Measurements from ENCODE around the gene KRTAP17-1. TPM values are rescaled to one million over a fixed set of nuclear protein-coding genes. Genes with fewer than 3 reads are reported as not detected.
"Not testable (repeated sequence)": the region's sequence is repeated elsewhere in the genome, so short reads cannot be mapped to it uniquely, and the experiment has no call there.

The KRTAP17-1 gene
- total RNA-seq, 4 donors from 2014 or later = not detected

DNA sequence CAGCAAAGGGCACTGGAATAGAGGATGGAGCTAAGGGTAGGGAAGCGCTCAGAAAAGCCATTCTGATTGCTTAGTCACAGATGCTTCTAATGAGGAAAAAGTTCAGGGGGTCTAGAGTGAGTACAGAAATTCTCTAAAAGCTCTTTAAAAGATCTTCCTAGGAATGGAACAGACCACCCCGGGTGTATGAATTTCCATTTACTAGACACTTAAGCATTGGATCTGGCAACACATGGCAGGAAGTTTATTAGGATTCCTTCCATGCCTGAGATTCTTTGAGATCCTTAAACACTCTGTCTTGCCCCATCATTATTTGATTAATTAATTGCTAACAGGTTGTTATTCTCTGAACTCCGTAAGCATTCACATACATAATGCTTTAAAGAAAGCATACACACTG is 31.5 kb downstream of the KRTAP17-1 start:
- H3K4me1 ChIP-seq = no peaks in the 10 kb centered on the region
- TF ChIP-seq EP300 (IDR thresholded peaks at IDR 0.05) (no peak), POLR2A (IDR thresholded peaks at IDR 0.05) (no peak)
- H3K4me3 ChIP-seq = no peak overlapping the region
- no peak for DNase-seq (ENCODE audit: low spot score in 2 of 2)
- H3K9me3 ChIP-seq = no peaks in the 10 kb centered on the region
- 37 to 43% methylated on average over 3 of the region's 3 CpGs for WGBS, 2 donors
- H3K36me3 ChIP-seq = no peaks in the 10 kb centered on the region
- no peaks in the 10 kb centered on the region for H3K27me3 ChIP-seq
- H3K27ac ChIP-seq = no peak overlapping the region

DNA sequence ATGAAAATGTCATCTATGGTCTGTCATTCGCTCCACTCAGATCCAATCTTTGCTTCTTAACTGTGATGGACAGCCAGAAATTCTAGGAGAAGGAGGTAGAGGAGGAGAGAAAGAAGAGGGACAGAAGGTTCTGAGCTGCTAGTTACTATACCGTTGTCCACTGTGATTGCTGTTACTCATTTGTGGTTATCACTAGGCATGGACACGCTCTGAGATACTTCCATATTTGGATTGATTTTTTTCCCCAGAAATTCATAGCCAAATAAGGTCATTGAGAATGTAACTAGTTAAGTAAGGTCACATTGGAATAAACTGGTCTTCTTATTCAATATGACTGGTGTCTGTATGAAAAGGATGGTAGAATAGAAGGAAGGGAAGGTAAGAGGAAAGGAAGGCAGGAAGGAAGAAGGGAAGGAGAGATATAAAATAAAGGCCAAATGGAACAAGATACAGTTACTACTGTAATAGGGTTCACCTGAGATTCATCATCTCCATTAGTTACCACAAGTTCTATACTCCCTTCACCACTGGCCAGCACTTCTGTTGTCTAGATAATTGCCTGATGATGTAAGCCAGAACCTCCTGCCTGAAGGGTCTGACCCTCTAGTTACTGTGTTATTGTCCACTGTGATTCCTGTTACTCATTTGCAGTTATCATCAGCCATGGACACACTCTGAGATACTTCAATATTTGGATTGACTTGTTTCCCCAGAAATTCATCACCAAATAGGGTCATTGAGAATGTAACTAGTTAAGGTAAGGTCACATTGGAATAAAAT is 37.1 kb downstream of the KRTAP17-1 start:
- H3K9me3 ChIP-seq = no peaks in the 10 kb centered on the region
- WGBS, 2 donors = 87 to 91% methylated on average over 3 of the region's 3 CpGs
- H3K4me1 ChIP-seq = no peaks in the 10 kb centered on the region
- H3K36me3 ChIP-seq = no peaks in the 10 kb centered on the region
- DNase-seq (ENCODE audit: low spot score in 2 of 2) = no peak
- no peaks in the 10 kb centered on the region for H3K27me3 ChIP-seq
- no peak overlapping the region for H3K4me3 ChIP-seq
- no peak overlapping the region for H3K27ac ChIP-seq
- TF ChIP-seq, protein P1, sequence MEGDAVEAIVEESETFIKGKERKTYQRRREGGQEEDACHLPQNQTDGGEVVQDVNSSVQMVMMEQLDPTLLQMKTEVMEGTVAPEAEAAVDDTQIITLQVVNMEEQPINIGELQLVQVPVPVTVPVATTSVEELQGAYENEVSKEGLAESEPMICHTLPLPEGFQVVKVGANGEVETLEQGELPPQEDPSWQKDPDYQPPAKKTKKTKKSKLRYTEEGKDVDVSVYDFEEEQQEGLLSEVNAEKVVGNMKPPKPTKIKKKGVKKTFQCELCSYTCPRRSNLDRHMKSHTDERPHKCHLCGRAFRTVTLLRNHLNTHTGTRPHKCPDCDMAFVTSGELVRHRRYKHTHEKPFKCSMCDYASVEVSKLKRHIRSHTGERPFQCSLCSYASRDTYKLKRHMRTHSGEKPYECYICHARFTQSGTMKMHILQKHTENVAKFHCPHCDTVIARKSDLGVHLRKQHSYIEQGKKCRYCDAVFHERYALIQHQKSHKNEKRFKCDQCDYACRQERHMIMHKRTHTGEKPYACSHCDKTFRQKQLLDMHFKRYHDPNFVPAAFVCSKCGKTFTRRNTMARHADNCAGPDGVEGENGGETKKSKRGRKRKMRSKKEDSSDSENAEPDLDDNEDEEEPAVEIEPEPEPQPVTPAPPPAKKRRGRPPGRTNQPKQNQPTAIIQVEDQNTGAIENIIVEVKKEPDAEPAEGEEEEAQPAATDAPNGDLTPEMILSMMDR (IDR thresholded peaks at IDR 0.05) = no peak

DNA sequence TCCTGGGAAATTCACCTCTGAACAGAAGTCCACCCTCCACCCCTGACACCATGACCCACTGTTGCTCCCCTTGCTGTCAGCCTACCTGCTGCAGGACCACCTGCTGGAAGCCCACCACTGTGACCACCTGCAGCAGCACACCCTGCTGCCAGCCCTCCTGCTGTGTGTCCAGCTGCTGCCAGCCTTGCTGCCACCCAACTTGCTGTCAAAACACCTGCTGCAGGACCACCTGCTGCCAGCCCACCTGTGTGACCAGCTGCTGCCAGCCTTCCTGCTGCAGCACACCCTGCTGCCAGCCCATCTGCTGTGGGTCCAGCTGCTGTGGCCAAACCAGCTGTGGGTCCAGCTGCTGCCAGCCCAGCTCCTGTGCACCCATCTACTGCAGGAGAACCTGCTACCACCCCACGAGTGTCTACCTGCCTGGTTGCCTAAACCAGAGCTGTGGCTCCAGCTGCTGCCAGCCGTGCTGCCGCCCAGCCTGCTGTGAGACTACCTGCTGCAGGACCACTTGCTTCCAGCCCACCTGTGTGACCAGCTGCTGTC is 39.8 kb downstream of the KRTAP17-1 start, which contains the start of gene KRTAP9-7:
Gene KRTAP9-7 (plus strand): TSS at position 51 of the 543 bp plus-strand sequence. CDS start 0 bp downstream, at position 51.
- 72 to 85% methylated on average over 3 of the region's 3 CpGs for WGBS, 2 donors

DNA sequence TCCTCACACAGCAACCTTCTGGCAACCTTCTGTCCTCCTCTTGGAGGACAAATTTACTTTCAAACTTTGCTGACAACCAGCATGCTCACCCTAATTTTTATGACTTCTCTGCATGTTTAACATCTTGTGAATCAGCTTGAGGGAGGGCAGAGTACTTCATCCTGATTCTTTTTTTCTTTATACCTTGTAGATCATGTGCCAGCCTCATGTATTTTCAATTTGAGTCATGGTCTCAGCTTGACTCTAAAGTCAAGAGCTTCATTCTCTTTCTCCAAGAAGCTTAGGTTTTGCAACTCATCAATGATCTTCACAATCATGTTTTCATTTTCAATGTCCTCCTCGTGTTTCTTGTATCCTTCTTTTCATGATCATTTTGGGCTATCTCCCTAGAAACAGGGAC is 43.7 kb downstream of the KRTAP17-1 start:
- no peaks in the 10 kb centered on the region for H3K36me3 ChIP-seq
- no peaks in the 10 kb centered on the region for H3K27me3 ChIP-seq
- H3K9me3 ChIP-seq = no peaks in the 10 kb centered on the region
- TF ChIP-seq, protein P1 (IDR thresholded peaks at IDR 0.05) = no peak
- TF ChIP-seq EP300 (IDR thresholded peaks at IDR 0.05) = no peak
- TF ChIP-seq POLR2A (IDR thresholded peaks at IDR 0.05) = no peak
- H3K4me1 ChIP-seq = no peaks in the 10 kb centered on the region
- DNase-seq (ENCODE audit: low spot score in 2 of 2) = no peak
- no peak overlapping the region for H3K27ac ChIP-seq
- no peak overlapping the region for H3K4me3 ChIP-seq
- 53% methylated on average over 1 of the region's 1 CpG; no CpG with 5 or more reads in 1 of the 2 donors for WGBS, 2 donors

More for the DNA sequence above, 39.8 kb downstream of the KRTAP17-1 start, which contains the start of gene KRTAP9-7:
- H3K36me3 ChIP-seq; H3K27me3 ChIP-seq; H3K4me3 ChIP-seq; H3K9me3 ChIP-seq; H3K27ac ChIP-seq; H3K4me1 ChIP-seq; DNase-seq (ENCODE audit: low spot score in 2 of 2): not testable (repeated sequence)

DNA sequence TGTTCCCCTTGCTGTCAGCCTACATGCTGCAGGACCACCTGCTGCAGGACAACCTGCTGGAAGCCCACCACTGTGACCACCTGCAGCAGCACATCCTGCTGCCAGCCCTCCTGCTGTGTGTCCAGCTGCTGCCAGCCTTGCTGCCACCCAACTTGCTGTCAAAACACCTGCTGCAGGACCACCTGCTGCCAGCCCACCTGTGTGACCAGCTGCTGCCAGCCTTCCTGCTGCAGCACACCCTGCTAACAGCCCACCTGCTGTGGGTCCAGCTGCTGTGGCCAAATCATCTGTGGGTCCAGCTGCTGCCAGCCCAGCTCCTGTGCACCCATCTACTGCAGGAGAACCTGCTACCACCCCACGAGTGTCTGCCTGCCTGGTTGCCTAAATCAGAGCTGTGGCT is 44.2 kb downstream of the KRTAP17-1 start:
- H3K27me3 ChIP-seq; H3K9me3 ChIP-seq; DNase-seq (ENCODE audit: low spot score in 2 of 2); H3K27ac ChIP-seq; H3K36me3 ChIP-seq; H3K4me3 ChIP-seq; H3K4me1 ChIP-seq: not testable (repeated sequence)
- WGBS, 2 donors = no CpG with 5 or more reads among the region's 1 CpG

DNA sequence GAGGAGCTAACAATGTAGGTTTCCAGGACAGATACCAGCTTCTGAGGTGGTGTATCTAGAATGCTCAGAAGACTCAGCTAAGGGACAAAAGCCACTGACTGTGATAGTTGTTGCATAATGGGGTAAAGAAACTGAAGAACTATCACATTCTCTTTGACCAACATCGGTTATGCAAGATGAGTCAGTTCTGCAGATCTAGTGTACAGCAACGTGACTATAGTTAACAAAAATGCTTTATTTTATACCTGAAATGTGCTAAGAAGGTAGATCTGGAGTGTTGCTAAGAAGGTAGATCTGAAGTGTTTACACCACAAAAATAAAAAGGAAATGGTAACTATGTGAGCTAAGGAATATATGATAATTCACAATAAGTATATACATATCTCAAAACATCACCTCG is 47.8 kb downstream of the KRTAP17-1 start:
- H3K4me1 ChIP-seq = no peaks in the 10 kb centered on the region
- no peaks in the 10 kb centered on the region for H3K9me3 ChIP-seq
- H3K4me3 ChIP-seq = no peak overlapping the region
- TF ChIP-seq, protein P1 (IDR thresholded peaks at IDR 0.05) = no peak
- no peak for TF ChIP-seq POLR2A (IDR thresholded peaks at IDR 0.05)
- TF ChIP-seq EP300 (IDR thresholded peaks at IDR 0.05) = no peak
- no peak for DNase-seq (ENCODE audit: low spot score in 2 of 2)
- H3K27ac ChIP-seq = no peak overlapping the region
- no peaks in the 10 kb centered on the region for H3K36me3 ChIP-seq
- 89% methylated on average over 3 of the region's 3 CpGs; no CpG with 5 or more reads in 1 of the 2 donors for WGBS, 2 donors
- H3K27me3 ChIP-seq = no peaks in the 10 kb centered on the region

All from tibial nerve (tissue), 4 donors.